Measurements from ENCODE around the gene SF3B5. TPM values are rescaled to one million over a fixed set of nuclear protein-coding genes. Genes with fewer than 3 reads are reported as not detected.

The SF3B5 gene
- total and polyA plus RNA-seq, 2 of the 8 experiments (the other 6 are each of a cell fraction or from before 2014, with no cell fraction given), result 195 to 588 TPM

- peaks cover 5 to 17% (median 12%) of the 10 kb centered on the region in 4 experiments; a peak in 5 of 7 replicates for H3K4me1 ChIP-seq (replicated peaks in 1 of 4; ENCODE audit: control insufficient read depth in 3 of 4, insufficient read depth in 4 of 4, low read length in 3 of 4)
- H2AK5ac ChIP-seq (ENCODE audit: low read depth, low read length), result no peak overlapping the region
- H4K20me1 ChIP-seq (replicated peaks in 1 of 2; ENCODE audit: control insufficient read depth in 1 of 2, insufficient read depth in 2 of 2, low read length in 2 of 2), result peaks cover 0 to 5% of the 10 kb centered on the region in 2 experiments
- no peak overlapping the region for H3K23ac ChIP-seq (ENCODE audit: insufficient read length)
- no peak overlapping the region for H3K14ac ChIP-seq (ENCODE audit: insufficient read length)
- WGBS, 2 experiments (ENCODE audit: extremely low coverage in 1 of 2, insufficient coverage in 1 of 2, insufficient read length in 1 of 2, insufficient replicate concordance in 2 of 2, low coverage in 1 of 2, low lambda C conversion rate in 2 of 2, missing lambda C conversion rate in 1 of 2), result 57% methylated on average over 9 of the region's 9 CpGs; no CpG with 5 or more reads in 1 of the 2 experiments
- DNase-seq (ENCODE audit: low read depth in 1 of 2, low spot score in 2 of 2) (no peak), FAIRE-seq (no peak)
- no peaks in the 10 kb centered on the region for H3K79me1 ChIP-seq (ENCODE audit: low read depth, low read length)
- peak; percentile 21 for TF ChIP-seq EZH2 (IDR thresholded peaks at IDR 0.05; ENCODE audit: low read depth, low read length, severe bottlenecking)
- no peak for TF ChIP-seq POLR2AphosphoS5 (IDR thresholded peaks at IDR 0.05; ENCODE audit: low read depth, low read length)
- peak overlapping the region; percentile 53 for H3K4ac ChIP-seq (replicated peaks; ENCODE audit: insufficient read length, low read depth, low read length)
- H3K79me2 ChIP-seq (ENCODE audit: control insufficient read depth in 1 of 2, insufficient read depth in 2 of 2, low read length in 2 of 2), result no peaks in the 10 kb centered on the region
- peaks cover 26 to 52% (median 45%) of the 10 kb centered on the region in 4 experiments for H3K27me3 ChIP-seq (replicated peaks in 1 of 4; ENCODE audit: control insufficient read depth in 3 of 4, extremely low read depth in 1 of 4, insufficient read depth in 3 of 4, low read length in 3 of 4)
- H2AFZ ChIP-seq (ENCODE audit: low read length), result no peak overlapping the region
- POLR2A ChIA-PET (ENCODE audit: partially characterized antibody), result interaction anchor here (0.6 kb wide), 1 partner anchor 19 kb away, joined by 3 read pairs; no protein-coding TSS in a partner anchor
- no peak overlapping the region for H2BK12ac ChIP-seq (ENCODE audit: low read depth, low read length)
- H2BK120ac ChIP-seq (replicated peaks; ENCODE audit: low read depth, low read length), result no peak overlapping the region
- H3K56ac ChIP-seq (replicated peaks; ENCODE audit: insufficient read length, low read depth, low read length), result no peak overlapping the region
- H3K27ac ChIP-seq (ENCODE audit: low read depth, low read length), result no peak overlapping the region
- H3K18ac ChIP-seq (ENCODE audit: extremely low read depth, low read length), result no peak overlapping the region
- H3K4me2 ChIP-seq (ENCODE audit: insufficient read depth in 1 of 2, low read depth in 2 of 2, low read length in 2 of 2), result peak overlapping the region; percentile 59 to 92
- H2BK5ac ChIP-seq (ENCODE audit: low read depth, low read length), result no peak overlapping the region
- no peak overlapping the region for H4K5ac ChIP-seq (ENCODE audit: insufficient read length, low read depth, low read length)
- CTCF ChIA-PET (ENCODE audit: partially characterized antibody), result interaction anchor here (0.9 to 2.0 kb wide), 6 partner anchors 19 to 527 kb away, joined by 3 to 6 read pairs (median 3); no protein-coding TSS in a partner anchor
- no peak overlapping the region for H3K9ac ChIP-seq (replicated peaks in 1 of 4; ENCODE audit: extremely low read depth in 1 of 4, low read depth in 3 of 4, low read length in 3 of 4)
- H3K9me3 ChIP-seq (ENCODE audit: insufficient read depth in 2 of 2, low read depth in 1 of 2, low read length in 1 of 2), result no peaks in the 10 kb centered on the region
- no peak overlapping the region for H2BK15ac ChIP-seq (ENCODE audit: low read length)
- H3K36me3 ChIP-seq (ENCODE audit: control insufficient read depth in 2 of 4, insufficient read depth in 4 of 4, low read length in 3 of 4), result no peaks in the 10 kb centered on the region
- H3K4me3 ChIP-seq (ENCODE audit: extremely low read depth in 1 of 4, insufficient read depth in 2 of 4, low read depth in 3 of 4, low read length in 4 of 4), result peak overlapping the region in 3 of 4 experiments; percentile 45 to 72 (median 47); a peak in 5 of 8 replicates
- no peak overlapping the region for H4K91ac ChIP-seq (replicated peaks; ENCODE audit: insufficient read length, low read length)
- peaks cover 15% of the 10 kb centered on the region; the same call in 1 of the 2 replicates for H3K23me2 ChIP-seq (ENCODE audit: low read depth, low read length)
- no peak overlapping the region for H2BK20ac ChIP-seq (ENCODE audit: low read length)
- H4K8ac ChIP-seq (ENCODE audit: extremely low read depth, insufficient read depth, low read length), result no peak overlapping the region
Observed at GRCh38 chr6:144065213-144065660, 30.1 kb downstream of the SF3B5 start.
